Neural cell (in vitro differentiated cells): ENCODE results near the gene ITFG1. TPM values are rescaled to one million over a fixed set of nuclear protein-coding genes. Genes with fewer than 3 reads are reported as not detected.
A peak's percentile ranks its signal among the peaks of the same experiment; 100 is the strongest.
"Not testable (repeated sequence)": the region's sequence is repeated elsewhere in the genome, so short reads cannot be mapped to it uniquely, and the experiment has no call there.

Experiments
- H2AFZ ChIP-seq: fragments of 200-600, 300-800 bp; sonication (generic), shearing (Covaris generic); 2 replicates; pipeline ENCODE4 v1.6.0; 2014; ENCODE audit warnings: low read depth, mild to moderate bottlenecking, antibody characterized with exemption, low read length, moderate library complexity
- H3F3A ChIP-seq: fragments of 200-600 bp; shearing (Covaris generic); 2 replicates; pipeline ENCODE4 v1.6.1; 2016; ENCODE audit warnings: mild to moderate bottlenecking, moderate library complexity, mixed read lengths, antibody characterized with exemption, low read length; ENCODE audit not compliant: insufficient read depth, poor library complexity, severe bottlenecking
- H3K27ac ChIP-seq: fragments of 200-600, 300-800 bp; sonication (generic), shearing (Covaris generic); 2 replicates; pipeline ENCODE4 v1.5.1; 2014; ENCODE audit warnings: mild to moderate bottlenecking, low read length, moderate library complexity
- H3K27me3 ChIP-seq: fragments of 300-800, 200-600 bp; sonication (generic), shearing (Covaris generic); 2 replicates; pipeline ENCODE4 v1.6.0; 2014; ENCODE audit warnings: mild to moderate bottlenecking, low read depth, low read length, moderate library complexity; ENCODE audit not compliant: insufficient read depth
- H3K36me3 ChIP-seq: fragments of 300-800, 200-600 bp; sonication (generic), shearing (Covaris generic); 2 replicates; pipeline ENCODE4 v1.5.1; 2014; ENCODE audit warnings: mild to moderate bottlenecking, antibody characterized with exemption, low read length, moderate library complexity; ENCODE audit not compliant: insufficient read depth
- H3K4me2 ChIP-seq: fragments of 300-800, 200-600 bp; sonication (generic), shearing (Covaris generic); 2 replicates; pipeline ENCODE4 v1.6.0; 2014; ENCODE audit warnings: mild to moderate bottlenecking, low read length
- H3K4me3 ChIP-seq: fragments of 300-800, 200-600 bp; sonication (generic), shearing (Covaris generic); 2 replicates; pipeline ENCODE4 v1.5.1; 2014; ENCODE audit warnings: mild to moderate bottlenecking, low read length, moderate library complexity
- H3K79me2 ChIP-seq: fragments of 200-600 bp; shearing (Covaris generic); replicated peaks from 2 replicates; pipeline ENCODE4 v1.6.0; 2014; ENCODE audit warnings: mild to moderate bottlenecking, low read length, moderate library complexity; ENCODE audit not compliant: insufficient read depth
- H3K9ac ChIP-seq: fragments of 300-800, 200-600 bp; sonication (generic), shearing (Covaris generic); 2 replicates; pipeline ENCODE4 v1.6.1; 2016; ENCODE audit warnings: mild to moderate bottlenecking, low read length, mixed read lengths
- H3K9me2 ChIP-seq: fragments of 200-600 bp; shearing (Covaris generic); 2 replicates; pipeline ENCODE4 v1.6.1; 2016; ENCODE audit warnings: mild to moderate bottlenecking, low read length, mixed read lengths; ENCODE audit not compliant: insufficient read depth
- H3K9me3 ChIP-seq: fragments of 200-600, 300-800 bp; sonication (generic), shearing (Covaris generic); 2 replicates; pipeline ENCODE4 v1.6.1; 2016; ENCODE audit warnings: mild to moderate bottlenecking, mixed run types, low read length, moderate library complexity, mixed read lengths
- H4K20me1 ChIP-seq: fragments of 200-600 bp; shearing (Covaris generic); 2 replicates; pipeline ENCODE4 v1.6.1; 2016; ENCODE audit warnings: mild to moderate bottlenecking, mixed run types; ENCODE audit not compliant: insufficient read depth
- EP300 ChIP-seq: fragments of 450-650 bp; conservative IDR thresholded peaks from 2 replicates; pipeline ENCODE4 v1.6.1; 2014; ENCODE audit warnings: antibody characterized with exemption, mild to moderate bottlenecking, moderate library complexity; ENCODE audit not compliant: poor library complexity, severe bottlenecking
- EZH2 ChIP-seq: fragments of 200-600, 300-800 bp; shearing (Covaris generic), sonication (generic); IDR thresholded peaks from 2 replicates; pipeline ENCODE4 v1.6.1; 2014; ENCODE audit warnings: antibody characterized with exemption, low read length, borderline replicate concordance, mild to moderate bottlenecking; ENCODE audit not compliant: insufficient read depth, poor library complexity, severe bottlenecking
- MXI1 ChIP-seq: fragments of 450-650 bp; conservative IDR thresholded peaks from 2 replicates; pipeline ENCODE4 v1.6.1; 2014; ENCODE audit warnings: antibody characterized with exemption, mild to moderate bottlenecking; ENCODE audit not compliant: poor library complexity, severe bottlenecking
- POLR2AphosphoS5 ChIP-seq: IDR thresholded peaks from 2 replicates; pipeline ENCODE4 v1.6.1; 2012
- RAD21 ChIP-seq: fragments of 450-650 bp; conservative IDR thresholded peaks from 2 replicates; pipeline ENCODE4 v1.6.1; 2014; ENCODE audit warnings: antibody characterized with exemption, mild to moderate bottlenecking, moderate library complexity
- SMC3 ChIP-seq: fragments of 450-650 bp; conservative IDR thresholded peaks from 2 replicates; pipeline ENCODE4 v1.6.1; 2014; ENCODE audit warnings: antibody characterized with exemption, mild to moderate bottlenecking, moderate library complexity; ENCODE audit not compliant: poor library complexity
- TAF1 ChIP-seq: IDR thresholded peaks from 2 replicates; pipeline ENCODE4 v1.6.1; 2012; ENCODE audit warnings: low read depth
- polyA plus RNA-seq: library from polyadenylated mRNA; depleted of rRNA; stranded (reverse); fragments of >200 nt; gene quantifications from 2 replicates; pipeline ENCODE4 v1.2.3, GENCODE V29; 2014
- TF ChIP-seq, protein P1 (sequence below): IDR thresholded peaks from 2 replicates; pipeline ENCODE4 v1.6.1; 2012; ENCODE audit warnings: borderline replicate concordance
- TF ChIP-seq, protein P2 (sequence below): fragments of 450-650 bp; IDR thresholded peaks from 2 replicates; pipeline ENCODE4 v1.5.1; 2014; ENCODE audit warnings: antibody characterized with exemption, mild to moderate bottlenecking, moderate library complexity; ENCODE audit not compliant: poor library complexity, severe bottlenecking

The ITFG1 gene
- polyA plus RNA-seq, 1 donor from 2014 or later: 155 TPM

DNA sequence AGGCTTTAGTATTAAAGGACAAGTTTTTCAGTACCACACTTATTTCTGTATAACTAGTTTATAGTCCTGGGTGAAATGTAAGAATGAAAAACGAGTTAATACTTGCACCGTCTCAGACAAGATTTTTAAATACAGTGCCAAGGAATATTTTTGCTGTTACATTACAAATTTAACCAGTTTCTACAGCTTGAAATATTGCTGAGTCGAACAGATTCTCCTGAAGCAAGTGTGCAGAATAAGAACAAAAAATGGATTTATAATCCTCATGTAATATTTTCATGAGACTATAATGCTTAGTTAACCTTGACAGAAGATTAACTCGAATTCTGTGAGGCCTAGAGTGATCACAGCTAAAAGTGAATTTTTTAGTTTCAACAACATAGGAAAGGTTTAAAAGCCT lies 320.2 kb downstream of the ITFG1 start:
- Histone ChIP-seq H3K4me3 (peak overlapping the region; percentile 75), H3K4me2 (peak overlapping the region; percentile 90), H3K27ac (no peak overlapping the region), H3K27me3 (no peaks in the 10 kb centered on the region), H3K79me2 (peaks cover 49% of the 10 kb centered on the region), H4K20me1 (no peaks in the 10 kb centered on the region), H3F3A (no peaks in the 10 kb centered on the region), H3K9ac (no peak overlapping the region), H3K36me3 (no peaks in the 10 kb centered on the region), H3K9me2 (no peaks in the 10 kb centered on the region), H3K9me3 (no peaks in the 10 kb centered on the region), H2AFZ (no peak overlapping the region)
- TF ChIP-seq EZH2 (no peak), RAD21 (no peak), MXI1 (no peak), POLR2AphosphoS5 (no peak)
- TF ChIP-seq, protein P1, sequence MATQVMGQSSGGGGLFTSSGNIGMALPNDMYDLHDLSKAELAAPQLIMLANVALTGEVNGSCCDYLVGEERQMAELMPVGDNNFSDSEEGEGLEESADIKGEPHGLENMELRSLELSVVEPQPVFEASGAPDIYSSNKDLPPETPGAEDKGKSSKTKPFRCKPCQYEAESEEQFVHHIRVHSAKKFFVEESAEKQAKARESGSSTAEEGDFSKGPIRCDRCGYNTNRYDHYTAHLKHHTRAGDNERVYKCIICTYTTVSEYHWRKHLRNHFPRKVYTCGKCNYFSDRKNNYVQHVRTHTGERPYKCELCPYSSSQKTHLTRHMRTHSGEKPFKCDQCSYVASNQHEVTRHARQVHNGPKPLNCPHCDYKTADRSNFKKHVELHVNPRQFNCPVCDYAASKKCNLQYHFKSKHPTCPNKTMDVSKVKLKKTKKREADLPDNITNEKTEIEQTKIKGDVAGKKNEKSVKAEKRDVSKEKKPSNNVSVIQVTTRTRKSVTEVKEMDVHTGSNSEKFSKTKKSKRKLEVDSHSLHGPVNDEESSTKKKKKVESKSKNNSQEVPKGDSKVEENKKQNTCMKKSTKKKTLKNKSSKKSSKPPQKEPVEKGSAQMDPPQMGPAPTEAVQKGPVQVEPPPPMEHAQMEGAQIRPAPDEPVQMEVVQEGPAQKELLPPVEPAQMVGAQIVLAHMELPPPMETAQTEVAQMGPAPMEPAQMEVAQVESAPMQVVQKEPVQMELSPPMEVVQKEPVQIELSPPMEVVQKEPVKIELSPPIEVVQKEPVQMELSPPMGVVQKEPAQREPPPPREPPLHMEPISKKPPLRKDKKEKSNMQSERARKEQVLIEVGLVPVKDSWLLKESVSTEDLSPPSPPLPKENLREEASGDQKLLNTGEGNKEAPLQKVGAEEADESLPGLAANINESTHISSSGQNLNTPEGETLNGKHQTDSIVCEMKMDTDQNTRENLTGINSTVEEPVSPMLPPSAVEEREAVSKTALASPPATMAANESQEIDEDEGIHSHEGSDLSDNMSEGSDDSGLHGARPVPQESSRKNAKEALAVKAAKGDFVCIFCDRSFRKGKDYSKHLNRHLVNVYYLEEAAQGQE: no peak

DNA sequence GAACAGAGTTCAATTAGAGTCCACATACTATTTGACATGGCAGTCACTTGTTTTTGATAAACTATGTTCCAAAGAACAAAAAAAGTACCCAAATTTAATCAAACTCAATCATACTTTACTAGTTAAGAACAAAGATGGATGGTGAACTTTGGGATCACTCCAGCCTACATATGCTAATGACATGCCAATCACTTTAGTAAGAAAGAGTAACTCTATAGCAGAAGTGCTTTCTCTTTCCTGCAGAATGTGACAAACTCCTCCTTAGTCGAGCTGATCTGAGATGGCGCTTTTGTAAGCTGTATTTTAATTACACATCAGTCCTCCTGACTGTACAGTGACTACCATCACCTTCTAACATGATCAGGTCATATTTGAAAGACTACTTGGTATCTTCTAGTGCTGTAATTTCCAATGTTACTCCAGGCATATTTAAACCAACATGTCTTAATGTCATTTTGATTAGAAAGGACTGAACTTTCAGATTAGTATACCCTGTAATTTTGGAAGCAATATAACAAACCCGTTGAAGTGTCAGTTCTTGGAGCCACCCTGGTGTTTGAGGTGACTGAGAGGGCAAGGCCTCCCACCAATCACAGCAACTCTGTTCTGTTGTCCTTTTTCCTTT lies 321.2 kb downstream of the ITFG1 start:
- H3K4me3 ChIP-seq: peak overlapping the region; percentile 19
- no peaks in the 10 kb centered on the region for H3K9me2 ChIP-seq
- H3K4me2 ChIP-seq: peak overlapping the region; percentile 16
- no peaks in the 10 kb centered on the region for H3K27me3 ChIP-seq
- H3K36me3 ChIP-seq: no peaks in the 10 kb centered on the region
- TF ChIP-seq EZH2 (no peak), POLR2AphosphoS5 (no peak), SMC3 (no peak), RAD21 (no peak), EP300 (no peak), TAF1 (no peak)
- TF ChIP-seq, protein P1: no peak
- TF ChIP-seq, protein P2, sequence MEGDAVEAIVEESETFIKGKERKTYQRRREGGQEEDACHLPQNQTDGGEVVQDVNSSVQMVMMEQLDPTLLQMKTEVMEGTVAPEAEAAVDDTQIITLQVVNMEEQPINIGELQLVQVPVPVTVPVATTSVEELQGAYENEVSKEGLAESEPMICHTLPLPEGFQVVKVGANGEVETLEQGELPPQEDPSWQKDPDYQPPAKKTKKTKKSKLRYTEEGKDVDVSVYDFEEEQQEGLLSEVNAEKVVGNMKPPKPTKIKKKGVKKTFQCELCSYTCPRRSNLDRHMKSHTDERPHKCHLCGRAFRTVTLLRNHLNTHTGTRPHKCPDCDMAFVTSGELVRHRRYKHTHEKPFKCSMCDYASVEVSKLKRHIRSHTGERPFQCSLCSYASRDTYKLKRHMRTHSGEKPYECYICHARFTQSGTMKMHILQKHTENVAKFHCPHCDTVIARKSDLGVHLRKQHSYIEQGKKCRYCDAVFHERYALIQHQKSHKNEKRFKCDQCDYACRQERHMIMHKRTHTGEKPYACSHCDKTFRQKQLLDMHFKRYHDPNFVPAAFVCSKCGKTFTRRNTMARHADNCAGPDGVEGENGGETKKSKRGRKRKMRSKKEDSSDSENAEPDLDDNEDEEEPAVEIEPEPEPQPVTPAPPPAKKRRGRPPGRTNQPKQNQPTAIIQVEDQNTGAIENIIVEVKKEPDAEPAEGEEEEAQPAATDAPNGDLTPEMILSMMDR: no peak
- H3K9me3 ChIP-seq: no peaks in the 10 kb centered on the region
- peaks cover 60% of the 10 kb centered on the region for H3K79me2 ChIP-seq
- no peak overlapping the region for H3K27ac ChIP-seq
- H2AFZ ChIP-seq: no peak overlapping the region
- no peak overlapping the region for H3K9ac ChIP-seq
- no peaks in the 10 kb centered on the region for H4K20me1 ChIP-seq
- H3F3A ChIP-seq: no peaks in the 10 kb centered on the region

DNA sequence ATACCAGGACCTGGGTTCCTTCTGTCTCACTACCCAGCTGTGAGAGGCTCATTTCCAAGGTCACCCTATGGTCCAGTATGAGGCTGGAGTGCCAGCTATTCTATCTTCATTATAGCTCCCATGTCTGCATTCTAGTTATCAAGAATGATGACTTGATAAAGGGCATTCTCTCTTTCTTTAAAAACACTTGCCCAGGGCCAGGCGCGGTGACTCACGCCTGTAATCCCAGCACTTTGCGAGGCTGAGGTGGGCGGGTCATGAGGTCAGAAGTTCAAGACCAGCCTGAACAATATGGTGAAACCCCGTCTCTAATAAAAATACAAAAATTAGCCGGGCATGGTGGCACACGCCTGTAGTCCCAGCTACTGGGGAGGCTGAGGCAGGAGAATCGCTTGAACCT lies 322.9 kb downstream of the ITFG1 start:
- not testable (repeated sequence) for H2AFZ ChIP-seq, H3K36me3 ChIP-seq, H3K27ac ChIP-seq, H3K9ac ChIP-seq, H3K4me3 ChIP-seq, H3K9me2 ChIP-seq, H3K27me3 ChIP-seq, H3K4me2 ChIP-seq, H3K9me3 ChIP-seq, H3F3A ChIP-seq, H4K20me1 ChIP-seq
- peaks cover 67% of the 10 kb centered on the region for H3K79me2 ChIP-seq
